Testis (tissue), 2 donors: Measurements from ENCODE around the gene CASP6.

ENCODE experiments used
- POLR2A ChIP-seq: fragments of 450-650 bp; IDR thresholded peaks from one replicate; pipeline ENCODE4 v1.6.1; 2017; ENCODE audit warnings: antibody characterized with exemption, mild to moderate bottlenecking, moderate library complexity
- TF ChIP-seq, protein P1 (sequence below), 3 experiments: fragments of 450-650 bp in 2 of 3; fragments of 200-600 bp in 1 of 3; sonication (generic) in 1 of 3; IDR thresholded peaks; one replicate each; pipeline ENCODE4 v1.5.1; 2016 to 2019; ENCODE audit warnings: antibody characterized with exemption in 3 of 3, mild to moderate bottlenecking in 2 of 3, moderate library complexity in 1 of 3

GRCh38 chr4:109701566-109702410 is 1.5 kb downstream of the CASP6 start:
- TF ChIP-seq POLR2A = no peak
- TF ChIP-seq, protein P1, sequence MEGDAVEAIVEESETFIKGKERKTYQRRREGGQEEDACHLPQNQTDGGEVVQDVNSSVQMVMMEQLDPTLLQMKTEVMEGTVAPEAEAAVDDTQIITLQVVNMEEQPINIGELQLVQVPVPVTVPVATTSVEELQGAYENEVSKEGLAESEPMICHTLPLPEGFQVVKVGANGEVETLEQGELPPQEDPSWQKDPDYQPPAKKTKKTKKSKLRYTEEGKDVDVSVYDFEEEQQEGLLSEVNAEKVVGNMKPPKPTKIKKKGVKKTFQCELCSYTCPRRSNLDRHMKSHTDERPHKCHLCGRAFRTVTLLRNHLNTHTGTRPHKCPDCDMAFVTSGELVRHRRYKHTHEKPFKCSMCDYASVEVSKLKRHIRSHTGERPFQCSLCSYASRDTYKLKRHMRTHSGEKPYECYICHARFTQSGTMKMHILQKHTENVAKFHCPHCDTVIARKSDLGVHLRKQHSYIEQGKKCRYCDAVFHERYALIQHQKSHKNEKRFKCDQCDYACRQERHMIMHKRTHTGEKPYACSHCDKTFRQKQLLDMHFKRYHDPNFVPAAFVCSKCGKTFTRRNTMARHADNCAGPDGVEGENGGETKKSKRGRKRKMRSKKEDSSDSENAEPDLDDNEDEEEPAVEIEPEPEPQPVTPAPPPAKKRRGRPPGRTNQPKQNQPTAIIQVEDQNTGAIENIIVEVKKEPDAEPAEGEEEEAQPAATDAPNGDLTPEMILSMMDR (IDR thresholded peaks at IDR 0.05) = no peak
